AG04449 (cell line): ENCODE results near the gene CCDC57.
A peak's percentile ranks its signal among the peaks of the same experiment; 100 is the strongest.

Experiments used
- CTCF ChIA-PET: fragments of 350-600 bp; formaldehyde crosslinking; extraction: SDS; loops from one replicate; lab custom pipeline; 2021; ENCODE audit warnings: antibody characterized with exemption; lab: Yijun Ruan, JAX
- POLR2A ChIA-PET: fragments of 400-600, 350-600 bp; formaldehyde crosslinking; extraction: SDS; loops from one replicate; lab custom pipeline; 2020; ENCODE audit warnings: antibody characterized with exemption, inconsistent platforms; lab: Yijun Ruan, JAX
- DNase-seq: peaks from one replicate; pipeline ENCODE4 v3.0.0-alpha.2; 2010; ENCODE audit warnings: low read depth, low spot score
- H3K4me3 ChIP-seq: 2 replicates; pipeline ENCODE4 v1.5.1; 2011; ENCODE audit warnings: low read depth, mild to moderate bottlenecking, control low read depth, low read length
- TF ChIP-seq, protein P1 (sequence below): IDR thresholded peaks from one replicate; pipeline ENCODE4 v1.5.1; 2011; ENCODE audit warnings: mild to moderate bottlenecking, moderate library complexity, low read length, control low read depth, inconsistent platforms; ENCODE audit not compliant: insufficient read depth; ENCODE audit errors: missing control alignments

CCDC57 gene

DNA sequence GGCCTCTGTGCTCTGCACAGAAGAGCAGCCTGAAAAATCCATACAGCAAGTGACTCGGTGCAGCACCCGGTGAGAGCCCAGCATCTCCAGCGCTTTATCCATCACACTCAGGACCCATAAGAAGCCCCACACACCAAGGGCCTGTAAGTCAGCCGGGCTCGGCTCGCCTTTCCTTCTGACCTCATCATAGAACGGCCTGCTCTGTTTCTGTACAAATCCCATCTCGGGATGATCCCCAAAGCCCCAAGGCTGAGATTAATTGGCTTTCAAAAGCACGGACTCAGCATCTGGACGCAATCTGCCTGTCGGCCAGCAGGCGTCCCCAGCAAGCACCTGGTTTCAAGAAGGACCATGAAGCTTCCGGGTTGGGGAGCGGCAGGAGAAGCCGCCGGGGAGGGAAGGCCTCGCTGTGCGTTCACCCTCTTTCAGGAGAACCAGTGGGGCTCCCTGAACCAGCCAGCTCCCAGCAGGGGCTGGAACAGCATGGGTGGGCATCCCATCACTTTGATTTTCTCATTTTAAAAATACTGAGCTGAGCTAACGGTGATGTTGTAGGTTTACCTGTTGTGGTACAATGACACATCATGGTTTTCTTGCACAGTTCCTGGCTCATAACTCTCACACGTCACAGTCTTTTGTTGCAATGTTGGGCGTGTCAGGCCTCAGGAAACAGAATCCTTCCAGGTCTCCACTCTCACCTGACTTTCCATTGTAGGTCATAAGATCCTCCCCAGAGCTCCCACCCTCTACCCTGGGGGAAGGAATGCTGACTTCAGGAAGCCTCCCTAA, 6.7 kb downstream of the CCDC57 start:
- ChIA-PET CTCF (interaction anchor here (0.7 to 5.2 kb wide), 20 partner anchors 9 to 168 kb away, joined by 3 to 95 read pairs (median 6); partner anchors contain the start of genes DCXR and SLC16A3), POLR2A (interaction anchor here (0.6 to 2.3 kb wide), 6 partner anchors 15 to 41 kb away, joined by 3 to 20 read pairs (median 4); partner anchors contain the start of gene SLC16A3)
- H3K4me3 ChIP-seq, result no peak overlapping the region
- peak; percentile 50 for DNase-seq
- TF ChIP-seq, protein P1, sequence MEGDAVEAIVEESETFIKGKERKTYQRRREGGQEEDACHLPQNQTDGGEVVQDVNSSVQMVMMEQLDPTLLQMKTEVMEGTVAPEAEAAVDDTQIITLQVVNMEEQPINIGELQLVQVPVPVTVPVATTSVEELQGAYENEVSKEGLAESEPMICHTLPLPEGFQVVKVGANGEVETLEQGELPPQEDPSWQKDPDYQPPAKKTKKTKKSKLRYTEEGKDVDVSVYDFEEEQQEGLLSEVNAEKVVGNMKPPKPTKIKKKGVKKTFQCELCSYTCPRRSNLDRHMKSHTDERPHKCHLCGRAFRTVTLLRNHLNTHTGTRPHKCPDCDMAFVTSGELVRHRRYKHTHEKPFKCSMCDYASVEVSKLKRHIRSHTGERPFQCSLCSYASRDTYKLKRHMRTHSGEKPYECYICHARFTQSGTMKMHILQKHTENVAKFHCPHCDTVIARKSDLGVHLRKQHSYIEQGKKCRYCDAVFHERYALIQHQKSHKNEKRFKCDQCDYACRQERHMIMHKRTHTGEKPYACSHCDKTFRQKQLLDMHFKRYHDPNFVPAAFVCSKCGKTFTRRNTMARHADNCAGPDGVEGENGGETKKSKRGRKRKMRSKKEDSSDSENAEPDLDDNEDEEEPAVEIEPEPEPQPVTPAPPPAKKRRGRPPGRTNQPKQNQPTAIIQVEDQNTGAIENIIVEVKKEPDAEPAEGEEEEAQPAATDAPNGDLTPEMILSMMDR, result peak; percentile 79

DNA sequence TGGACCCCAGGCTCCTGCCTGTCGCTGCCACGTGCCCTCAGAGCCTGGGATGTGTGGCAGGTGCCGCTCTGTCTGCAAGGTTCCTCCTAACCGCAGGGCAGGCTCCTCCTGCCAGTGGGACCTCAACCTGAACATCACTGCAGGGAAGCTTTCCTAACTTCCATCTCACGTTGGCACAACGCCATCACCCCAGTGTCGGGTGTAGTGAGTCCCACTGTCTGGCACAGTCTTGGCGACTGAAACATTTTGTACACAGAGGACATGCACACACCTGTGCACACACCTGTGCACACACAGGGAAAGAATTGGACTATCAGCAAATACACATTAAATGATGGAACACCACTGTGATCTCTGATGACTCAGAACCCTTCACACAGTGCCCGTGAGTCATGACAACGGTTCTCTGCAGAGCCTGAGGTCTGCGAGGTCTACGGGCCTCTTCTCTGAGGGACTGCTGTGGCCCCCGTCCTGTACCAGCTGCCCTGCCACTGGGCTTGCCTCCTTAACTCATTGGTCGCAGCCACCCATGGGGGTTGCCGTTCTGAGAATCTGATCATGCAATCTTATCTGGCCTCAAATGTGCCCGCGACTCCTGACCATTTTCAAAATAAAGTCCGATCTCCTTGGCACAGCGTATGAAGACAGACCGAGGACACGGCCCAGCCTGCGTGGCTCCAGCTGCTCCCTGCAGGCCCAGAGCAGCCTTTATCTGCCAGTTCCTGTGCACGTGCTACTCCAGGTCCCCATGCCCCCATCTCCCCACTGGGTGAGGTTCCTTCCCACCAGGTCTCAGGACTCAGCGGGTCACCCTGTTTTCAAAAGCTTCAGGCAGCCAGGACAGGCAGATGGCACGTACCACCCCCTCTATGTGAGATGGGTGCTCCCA, 7.6 kb downstream of the CCDC57 start:
- H3K4me3 ChIP-seq, result no peak overlapping the region
- TF ChIP-seq, protein P1, result no peak
- ChIA-PET POLR2A (interaction anchor here (0.9 to 2.3 kb wide), 6 partner anchors 16 to 38 kb away, joined by 3 to 20 read pairs (median 5); partner anchors contain the start of gene SLC16A3), CTCF (interaction anchor here (0.9 to 5.2 kb wide), 13 partner anchors 9 to 134 kb away, joined by 3 to 95 read pairs (median 8); partner anchors contain the start of gene SLC16A3)
- DNase-seq, result no peak

DNA sequence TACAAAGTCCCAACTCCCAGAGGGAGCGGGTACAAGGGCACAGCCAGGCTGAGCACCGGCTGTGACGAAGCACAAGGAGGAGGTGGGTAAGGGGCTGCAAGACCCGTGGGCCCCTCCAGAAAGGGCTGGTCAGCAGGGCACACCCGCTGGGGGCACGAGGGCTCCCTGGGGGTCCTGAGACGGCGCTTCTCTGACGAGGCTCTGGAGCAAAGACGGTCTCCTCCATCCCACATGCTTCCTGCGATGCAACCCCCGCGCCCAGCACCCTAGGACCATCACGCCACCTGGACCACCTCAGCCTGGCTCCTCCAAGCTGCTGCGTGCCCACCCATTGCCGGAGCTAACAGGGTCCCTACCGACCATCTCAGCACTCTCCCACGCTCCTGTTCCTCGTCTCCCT, 8.7 kb downstream of the CCDC57 start:
- CTCF ChIA-PET, result interaction anchor here (0.9 to 5.2 kb wide), 3 partner anchors 10 to 267 kb away, joined by 3 to 95 read pairs (median 4); partner anchors contain the start of gene PYCR1
- H3K4me3 ChIP-seq, result no peak overlapping the region
- TF ChIP-seq, protein P1, result no peak
- no peak for DNase-seq
- POLR2A ChIA-PET, result interaction anchor here (1.7 kb wide), 1 partner anchor 35 kb away, joined by 5 read pairs; no protein-coding TSS in a partner anchor

DNA sequence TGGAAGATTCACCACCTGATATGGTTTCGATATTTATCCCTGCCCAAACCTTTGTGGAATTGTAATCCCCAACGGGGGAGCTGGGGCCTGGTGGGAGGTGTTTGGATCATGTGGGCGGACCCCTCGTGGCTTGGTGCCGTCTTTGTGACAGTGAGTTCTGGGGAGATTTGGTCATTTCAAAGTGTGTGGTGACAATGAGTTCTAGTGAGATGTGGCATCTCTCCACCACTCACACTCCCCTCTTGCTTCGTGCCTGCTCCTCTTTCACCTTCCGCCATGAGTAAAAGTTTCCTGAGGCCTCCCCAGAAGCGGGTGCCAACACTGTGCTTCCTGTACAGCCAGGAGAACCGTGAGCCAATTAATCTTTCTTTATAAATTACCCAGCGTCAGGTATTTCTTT, 9.7 kb downstream of the CCDC57 start:
- CTCF ChIA-PET, result interaction anchor here (1.3 to 5.2 kb wide), 2 partner anchors 37 to 173 kb away, joined by 4 to 95 read pairs; no protein-coding TSS in a partner anchor

DNA sequence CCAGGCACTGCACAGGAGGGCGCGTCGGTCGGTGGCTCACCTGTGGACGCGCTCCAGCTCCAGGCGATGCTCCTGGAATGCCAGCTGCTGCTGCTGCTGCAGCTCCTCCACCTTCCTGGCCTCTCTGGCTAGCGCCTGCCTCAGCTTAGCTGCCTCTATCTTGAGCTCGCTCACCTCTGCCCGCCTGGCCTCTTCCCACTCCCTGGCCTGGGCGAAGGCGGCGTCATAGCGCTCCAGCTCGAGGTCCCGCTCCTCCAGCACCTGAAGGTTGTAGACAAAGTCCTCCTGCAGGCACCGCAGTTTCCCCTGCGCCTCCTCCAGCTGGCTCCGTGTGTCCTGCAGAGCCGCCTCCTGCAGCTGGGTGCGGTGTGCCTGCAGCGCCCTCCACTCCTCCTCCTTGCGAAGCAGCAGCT, 11.1 kb downstream of the CCDC57 start:
- ChIA-PET CTCF (interaction anchor here (1.1 kb wide), 1 partner anchor 40 kb away, joined by 4 read pairs; no protein-coding TSS in a partner anchor), POLR2A (interaction anchor here (0.7 to 2.4 kb wide), 3 partner anchors 10 to 42 kb away, joined by 6 to 9 read pairs (median 6); partner anchors contain the start of gene SLC16A3)
- TF ChIP-seq, protein P1, result no peak
- no peak for DNase-seq
- no peak overlapping the region for H3K4me3 ChIP-seq

More for the DNA sequence above, 9.7 kb downstream of the CCDC57 start:
- DNase-seq, result no peak
- TF ChIP-seq, protein P1, result no peak
- no peak overlapping the region for H3K4me3 ChIP-seq
- POLR2A ChIA-PET, result no interaction called here
